Fibroblast of villous mesenchyme (primary cell): Measurements from ENCODE around the gene PET100. TPM values are rescaled to one million over a fixed set of nuclear protein-coding genes. Genes with fewer than 3 reads are reported as not detected.

ENCODE experiments used
- DNase-seq: peaks from one replicate; pipeline ENCODE4 v3.0.0-alpha.2; 2010; ENCODE audit warnings: low read depth
- H3K4me3 ChIP-seq: 2 replicates; pipeline ENCODE4 v1.5.1; 2011; ENCODE audit warnings: low read depth, mild to moderate bottlenecking, low read length
- total RNA-seq: library from RNA; depleted of rRNA; stranded (reverse); fragments of >200 nt; gene quantifications from 2 replicates; pipeline ENCODE4 v1.2.3, GENCODE V29; 2012
- TF ChIP-seq, protein P1 (sequence below): IDR thresholded peaks from 2 replicates; pipeline ENCODE4 v1.5.1; 2012; ENCODE audit warnings: low read depth, mild to moderate bottlenecking, low read length; ENCODE audit not compliant: insufficient read depth

PET100 gene
- total RNA-seq, 1 donor, result 10.4 TPM

DNA sequence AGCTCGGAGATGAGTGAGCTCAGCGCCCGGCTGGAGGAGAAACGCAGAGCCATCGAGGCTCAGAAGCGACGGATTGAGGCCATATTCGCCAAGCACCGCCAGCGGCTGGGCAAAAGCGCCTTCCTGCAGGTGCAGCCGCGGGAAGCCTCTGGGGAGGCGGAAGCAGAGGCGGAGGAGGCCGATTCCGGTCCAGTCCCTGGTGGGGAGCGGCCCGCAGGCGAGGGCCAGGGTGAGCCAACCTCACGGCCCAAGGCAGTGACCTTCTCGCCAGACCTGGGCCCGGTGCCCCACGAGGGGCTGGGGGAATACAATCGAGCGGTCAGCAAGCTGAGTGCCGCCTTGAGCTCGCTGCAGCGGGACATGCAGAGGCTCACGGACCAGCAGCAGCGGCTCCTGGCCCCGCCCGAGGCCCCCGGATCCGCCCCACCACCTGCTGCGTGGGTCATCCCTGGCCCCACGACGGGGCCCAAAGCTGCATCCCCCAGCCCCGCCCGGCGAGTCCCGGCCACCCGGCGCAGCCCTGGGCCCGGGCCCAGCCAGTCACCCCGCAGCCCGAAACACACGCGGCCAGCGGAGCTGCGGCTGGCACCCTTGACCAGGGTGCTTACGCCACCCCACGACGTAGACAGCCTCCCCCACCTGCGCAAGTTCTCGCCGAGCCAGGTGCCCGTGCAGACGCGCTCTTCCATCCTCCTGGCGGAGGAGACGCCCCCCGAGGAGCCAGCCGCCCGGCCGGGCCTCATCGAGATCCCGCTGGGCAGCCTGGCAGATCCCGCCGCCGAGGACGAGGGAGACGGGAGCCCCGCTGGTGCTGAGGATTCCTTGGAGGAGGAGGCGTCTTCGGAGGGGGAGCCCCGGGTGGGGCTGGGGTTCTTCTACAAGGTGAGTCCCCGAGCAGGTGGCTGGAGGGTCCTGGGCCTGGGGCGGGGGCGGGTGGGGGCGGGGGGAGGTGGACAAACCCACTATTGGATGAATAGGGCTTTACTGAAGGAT is 17.0 kb upstream of the PET100 start:
- TF ChIP-seq, protein P1, sequence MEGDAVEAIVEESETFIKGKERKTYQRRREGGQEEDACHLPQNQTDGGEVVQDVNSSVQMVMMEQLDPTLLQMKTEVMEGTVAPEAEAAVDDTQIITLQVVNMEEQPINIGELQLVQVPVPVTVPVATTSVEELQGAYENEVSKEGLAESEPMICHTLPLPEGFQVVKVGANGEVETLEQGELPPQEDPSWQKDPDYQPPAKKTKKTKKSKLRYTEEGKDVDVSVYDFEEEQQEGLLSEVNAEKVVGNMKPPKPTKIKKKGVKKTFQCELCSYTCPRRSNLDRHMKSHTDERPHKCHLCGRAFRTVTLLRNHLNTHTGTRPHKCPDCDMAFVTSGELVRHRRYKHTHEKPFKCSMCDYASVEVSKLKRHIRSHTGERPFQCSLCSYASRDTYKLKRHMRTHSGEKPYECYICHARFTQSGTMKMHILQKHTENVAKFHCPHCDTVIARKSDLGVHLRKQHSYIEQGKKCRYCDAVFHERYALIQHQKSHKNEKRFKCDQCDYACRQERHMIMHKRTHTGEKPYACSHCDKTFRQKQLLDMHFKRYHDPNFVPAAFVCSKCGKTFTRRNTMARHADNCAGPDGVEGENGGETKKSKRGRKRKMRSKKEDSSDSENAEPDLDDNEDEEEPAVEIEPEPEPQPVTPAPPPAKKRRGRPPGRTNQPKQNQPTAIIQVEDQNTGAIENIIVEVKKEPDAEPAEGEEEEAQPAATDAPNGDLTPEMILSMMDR, result no peak
- H3K4me3 ChIP-seq, result no peak overlapping the region

DNA sequence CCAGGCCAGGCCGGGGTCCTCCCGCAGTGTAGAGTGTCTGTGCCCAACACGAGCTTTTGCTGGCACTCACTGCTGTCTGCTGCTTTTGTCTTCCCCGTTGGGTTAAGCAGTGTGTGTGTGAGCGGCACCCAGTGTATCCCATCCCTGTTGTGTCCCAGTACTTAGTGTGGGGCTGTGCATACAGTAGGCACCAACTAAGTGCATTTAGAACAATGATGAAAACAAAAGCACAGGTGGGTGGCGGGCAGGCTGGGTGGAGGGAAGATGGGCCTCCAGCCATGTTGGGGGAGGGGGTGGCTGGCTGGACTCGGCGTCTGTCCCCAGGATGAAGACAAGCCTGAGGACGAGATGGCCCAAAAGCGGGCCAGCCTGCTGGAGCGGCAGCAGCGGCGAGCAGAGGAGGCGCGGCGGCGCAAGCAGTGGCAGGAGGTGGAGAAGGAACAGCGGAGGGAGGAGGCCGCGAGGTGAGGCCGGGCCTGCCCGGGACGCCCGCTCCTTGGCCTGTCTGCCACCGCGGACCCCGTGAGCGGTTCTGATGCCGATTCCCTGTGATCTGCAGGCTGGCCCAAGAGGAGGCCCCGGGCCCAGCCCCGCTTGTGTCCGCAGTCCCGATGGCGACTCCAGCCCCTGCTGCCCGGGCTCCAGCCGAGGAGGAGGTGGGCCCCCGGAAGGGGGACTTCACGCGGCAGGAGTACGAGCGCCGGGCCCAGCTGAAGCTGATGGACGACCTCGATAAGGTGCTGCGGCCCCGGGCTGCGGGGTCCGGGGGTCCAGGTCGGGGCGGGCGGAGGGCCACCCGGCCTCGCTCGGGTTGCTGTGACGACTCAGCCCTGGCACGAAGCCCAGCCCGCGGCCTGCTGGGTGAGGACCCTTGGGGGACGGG is 14.5 kb upstream of the PET100 start:
- no peak overlapping the region for H3K4me3 ChIP-seq
- TF ChIP-seq, protein P1, result no peak
- no peak for DNase-seq

More for the DNA sequence above, 17.0 kb upstream of the PET100 start:
- DNase-seq, result no peak

DNA sequence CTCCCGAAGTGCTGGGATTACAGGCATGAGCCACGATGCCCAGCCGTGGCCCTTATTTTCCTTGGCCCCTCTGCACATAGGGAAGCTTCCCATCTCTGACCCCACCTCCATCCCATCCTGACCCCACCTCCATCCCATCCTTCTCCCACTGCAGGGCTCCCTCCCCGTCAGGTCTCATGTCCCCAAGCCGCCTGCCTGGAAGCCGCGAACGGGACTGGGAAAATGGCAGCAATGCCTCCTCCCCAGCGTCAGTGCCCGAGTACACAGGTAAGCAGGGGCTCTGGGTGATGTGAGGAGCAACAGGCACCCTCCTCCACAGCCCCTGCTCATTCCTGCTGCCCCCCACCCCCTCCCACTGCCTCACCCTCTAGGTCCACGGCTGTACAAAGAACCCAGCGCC is 12.4 kb upstream of the PET100 start:
- H3K4me3 ChIP-seq, result no peak overlapping the region
- DNase-seq, result no peak
- TF ChIP-seq, protein P1, result no peak

DNA sequence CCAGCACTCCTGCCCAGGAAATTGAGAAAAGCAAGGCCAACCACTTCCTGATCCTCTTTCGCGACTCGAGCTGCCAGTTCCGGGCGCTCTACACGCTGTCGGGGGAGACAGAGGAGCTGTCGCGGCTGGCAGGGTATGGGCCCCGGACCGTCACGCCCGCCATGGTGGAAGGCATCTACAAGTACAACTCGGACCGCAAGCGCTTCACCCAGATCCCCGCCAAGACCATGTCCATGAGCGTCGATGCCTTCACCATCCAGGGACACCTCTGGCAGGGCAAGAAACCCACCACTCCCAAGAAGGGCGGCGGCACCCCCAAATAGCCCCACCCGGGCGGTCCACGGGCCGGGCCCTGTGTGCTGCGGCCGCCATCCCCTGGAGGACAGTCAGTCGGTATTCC is 11.9 kb upstream of the PET100 start:
- DNase-seq, result no peak
- TF ChIP-seq, protein P1, result no peak
- no peak overlapping the region for H3K4me3 ChIP-seq

DNA sequence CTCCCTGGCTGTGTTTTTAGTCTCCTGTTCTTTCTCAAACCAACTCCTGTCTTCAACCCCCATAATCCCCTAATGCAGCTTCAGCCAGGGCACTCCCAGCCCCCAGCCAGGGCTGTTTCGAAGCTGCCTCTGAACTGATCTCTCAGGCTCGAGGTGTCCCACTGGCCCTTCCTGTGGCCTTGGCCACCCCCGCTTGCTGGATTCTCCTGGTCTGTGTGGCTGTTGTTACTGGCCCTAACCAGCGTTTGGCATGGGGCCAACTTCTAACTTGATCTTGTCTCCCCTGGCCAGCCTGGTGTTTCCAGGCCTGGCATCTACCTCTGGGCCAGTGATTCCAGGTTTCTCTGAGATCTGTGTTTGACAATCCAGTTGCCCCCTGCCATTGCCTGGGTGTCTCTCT is 11.2 kb upstream of the PET100 start:
- TF ChIP-seq, protein P1, result no peak
- H3K4me3 ChIP-seq, result no peak overlapping the region
- no peak for DNase-seq

DNA sequence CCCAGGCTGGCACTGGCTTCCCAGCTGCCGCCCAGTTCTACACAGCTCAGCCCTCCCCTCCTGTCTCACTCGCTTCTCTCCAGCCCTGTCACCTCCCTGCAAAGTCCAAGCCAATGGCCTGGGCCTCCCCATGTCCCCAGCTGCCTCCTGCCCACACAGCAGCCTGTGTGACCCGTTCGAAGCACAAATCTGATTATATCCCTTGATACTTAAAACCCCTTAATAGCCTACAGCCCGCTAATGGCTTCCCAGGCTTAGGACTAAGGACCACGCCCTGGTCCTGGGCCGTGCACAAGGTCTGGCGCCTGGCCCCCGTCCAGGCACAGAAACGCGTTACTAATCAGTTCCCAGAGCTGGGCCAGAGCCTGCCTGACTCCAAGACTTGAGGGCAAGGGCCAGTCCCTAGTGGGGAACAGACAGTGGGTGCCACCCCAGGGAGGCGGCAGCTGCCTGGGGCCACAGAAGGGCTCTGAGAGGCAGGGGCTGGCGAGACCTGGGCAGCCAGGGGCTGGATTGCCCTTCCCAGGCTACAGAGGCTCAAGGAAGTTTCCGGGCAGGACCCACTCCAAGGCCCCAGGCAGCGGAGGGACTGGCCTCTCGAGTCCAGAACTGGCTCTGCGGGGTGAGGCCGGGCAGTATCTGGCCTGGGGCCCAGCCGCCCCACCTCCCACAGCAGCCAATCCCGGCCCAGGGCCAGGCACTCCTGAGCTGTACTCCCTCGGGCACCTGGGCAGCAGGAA is 10.7 kb upstream of the PET100 start:
- H3K4me3 ChIP-seq, result no peak overlapping the region
- DNase-seq, result no peak
- TF ChIP-seq, protein P1, result no peak
